NOMO-1 treated with DMSO at 0.1 percent for 48 hours (cell line): ENCODE results near the gene HS1BP3.

ENCODE experiments used
- DNase-seq: peaks from one replicate; lab custom pipeline; 2025; ENCODE audit not compliant: unreplicated experiment; lab: John Stamatoyannopoulos, UW

The HS1BP3 gene

GRCh38 chr2:20674974-20675679 is 24.2 kb upstream of the HS1BP3 start:
- DNase-seq = no peak

GRCh38 chr2:20674309-20674965 is 23.5 kb upstream of the HS1BP3 start:
- no peak for DNase-seq

- no peak for DNase-seq
Observed at GRCh38 chr2:20673686-20674308, 22.9 kb upstream of the HS1BP3 start.

- no peak for DNase-seq
Observed at GRCh38 chr2:20672201-20672951, 21.5 kb upstream of the HS1BP3 start.

- DNase-seq = no peak
Observed at GRCh38 chr2:20671736-20672080, 20.8 kb upstream of the HS1BP3 start.

GRCh38 chr2:20671036-20671735 is 20.3 kb upstream of the HS1BP3 start:
- no peak for DNase-seq

GRCh38 chr2:20670315-20671035 is 19.6 kb upstream of the HS1BP3 start:
- no peak for DNase-seq

- DNase-seq = no peak
Observed at GRCh38 chr2:20669562-20670314, 18.8 kb upstream of the HS1BP3 start.

- no peak for DNase-seq
Observed at GRCh38 chr2:20668871-20669475, 18.1 kb upstream of the HS1BP3 start.

- no peak for DNase-seq
Observed at GRCh38 chr2:20668451-20668850, 17.6 kb upstream of the HS1BP3 start.

GRCh38 chr2:20667531-20668401 is 16.9 kb upstream of the HS1BP3 start:
- no peak for DNase-seq

- DNase-seq = no peak
Observed at GRCh38 chr2:20667151-20667530, 16.2 kb upstream of the HS1BP3 start.

GRCh38 chr2:20666304-20667150 is 15.6 kb upstream of the HS1BP3 start, which contains the start of gene GDF7:
TSS of gene GDF7 (plus strand) at chr2:20667144. CDS start at chr2:20667240, 96 bp downstream.
- no peak for DNase-seq

- DNase-seq = no peak
Observed at GRCh38 chr2:20666005-20666303, 15.1 kb upstream of the HS1BP3 start.

- DNase-seq = no peak
Observed at GRCh38 chr2:20665243-20666004, 14.5 kb upstream of the HS1BP3 start.

- no peak for DNase-seq
Observed at GRCh38 chr2:20664431-20665242, 13.7 kb upstream of the HS1BP3 start.
